Measurements from ENCODE around the gene DNAH17. TPM values are rescaled to one million over a fixed set of nuclear protein-coding genes. Genes with fewer than 3 reads are reported as not detected.

The DNAH17 gene
- total RNA-seq, 1 experiment from 2014 or later, result 0.13 TPM

GRCh38 chr17:78529251-78529650 lies 47.9 kb downstream of the DNAH17 start:
- no peak for TF ChIP-seq CTCF (conservative IDR thresholded peaks at IDR 0.05)
- Histone ChIP-seq H3K4me1 (ENCODE audit: insufficient read depth, low read length) (no peaks in the 10 kb centered on the region), H4K91ac (ENCODE audit: insufficient read length, low read depth, low read length) (no peak overlapping the region), H3K9ac (ENCODE audit: extremely low read depth, insufficient read length, low read length) (no peak overlapping the region), H2BK20ac (ENCODE audit: low read depth, low read length, poor library complexity, severe bottlenecking) (no peak overlapping the region), H2BK120ac (ENCODE audit: low read depth, low read length, poor library complexity, severe bottlenecking) (no peak overlapping the region), H3K18ac (ENCODE audit: insufficient read length, low read depth, low read length) (no peak overlapping the region), H4K5ac (ENCODE audit: insufficient read length, low read depth, low read length) (no peak overlapping the region), H4K8ac (replicated peaks; ENCODE audit: insufficient read length, low read depth, low read length) (no peak overlapping the region), H2AFZ (ENCODE audit: low read length) (no peak overlapping the region), H3K23me2 (ENCODE audit: insufficient read length, low read depth, low read length, poor library complexity, severe bottlenecking) (no peaks in the 10 kb centered on the region), H3K4me2 (ENCODE audit: insufficient read depth, insufficient read length, low read length) (no peak overlapping the region), H3K79me2 (ENCODE audit: insufficient read depth, low read length) (no peaks in the 10 kb centered on the region), H3K4ac (ENCODE audit: low read depth, low read length) (no peak overlapping the region), H2BK12ac (ENCODE audit: insufficient read length, low read depth, low read length) (no peak overlapping the region), H3K27me3 (ENCODE audit: insufficient read depth, low read length) (no peaks in the 10 kb centered on the region), H3K79me1 (ENCODE audit: insufficient read depth, low read depth, low read length, poor library complexity, severe bottlenecking) (no peaks in the 10 kb centered on the region), H3K27ac (ENCODE audit: insufficient read length, low read depth, low read length) (no peak overlapping the region), H3T11ph (ENCODE audit: low read length) (no peak overlapping the region), H2BK5ac (ENCODE audit: insufficient read length, low read length) (no peak overlapping the region), H3K23ac (ENCODE audit: insufficient read length, low read depth, low read length) (no peak overlapping the region), H3K56ac (ENCODE audit: insufficient read length, low read depth, low read length) (no peak overlapping the region), H2AK5ac (ENCODE audit: insufficient read length, low read length) (no peak overlapping the region), H4K20me1 (ENCODE audit: control insufficient read depth, insufficient read depth, insufficient read length) (no peaks in the 10 kb centered on the region), H3K9me3 (ENCODE audit: control insufficient read depth, low read depth, low read length) (no peaks in the 10 kb centered on the region), H2BK15ac (ENCODE audit: low read depth, low read length) (no peak overlapping the region), H3K14ac (ENCODE audit: insufficient read depth, low read length) (no peak overlapping the region)
- WGBS (ENCODE audit: extremely low coverage, insufficient read length, low lambda C conversion rate), result no CpG with 5 or more reads among the region's 11 CpGs
- DNase-seq, result no peak
- Mint-ChIP-seq H3K27ac (no peak overlapping the region; a peak in 1 of 7 replicates), H3K9me3 (no peaks in the 10 kb centered on the region), H3K4me3 (no peak overlapping the region), H3K27me3 (ENCODE audit: low read depth) (no peaks in the 10 kb centered on the region), H3K4me1 (peaks cover 9 to 27% of the 10 kb centered on the region in 2 experiments), H3K36me3 (ENCODE audit: insufficient read depth in 1 of 3, low read depth in 3 of 3) (peaks cover 0 to 4% (median 0%) of the 10 kb centered on the region in 3 experiments; a peak in 2 of 7 replicates)

All from H9 (cell line).